ENCODE results near the gene MARCHF2. TPM values are rescaled to one million over a fixed set of nuclear protein-coding genes. Genes with fewer than 3 reads are reported as not detected.

Gene MARCHF2
- polyA plus RNA-seq, 1 of the 3 experiments (the other 2 are of a cell fraction): 57.2 TPM

GRCh38 chr19:8412783-8413628, at the start of gene MARCHF2 (continued):
- TF ChIP-seq CTCF (IDR thresholded peaks at IDR 0.05) (peak; percentile 66), TCF12 (IDR thresholded peaks at IDR 0.05) (0 out of 2 replicates have a peak, but pooled peaks have one; percentile 9), SIN3A (IDR thresholded peaks at IDR 0.05; ENCODE audit: borderline replicate concordance, low read depth, low read length) (no peak), EZH2phosphoT487 (IDR thresholded peaks at IDR 0.05; ENCODE audit: borderline replicate concordance, low read depth) (no peak), YY1 (IDR thresholded peaks at IDR 0.05; ENCODE audit: low read depth) (no peak), MEF2A (IDR thresholded peaks at IDR 0.05; ENCODE audit: borderline replicate concordance, low read depth) (no peak), IRF3 (IDR thresholded peaks at IDR 0.05; ENCODE audit: low read depth, low read length) (no peak; the same call in 1 of the 2 replicates), MAX (IDR thresholded peaks at IDR 0.05; ENCODE audit: low read depth) (peak; percentile 43; the same call in 1 of the 2 replicates), GABPA (IDR thresholded peaks at IDR 0.05; ENCODE audit: low read depth) (no peak), PBX3 (IDR thresholded peaks at IDR 0.05) (peak; percentile 98)

GRCh38 chr19:8363803-8364771, 49.0 kb upstream of the MARCHF2 start, which contains the start of gene ANGPTL4:
Gene ANGPTL4 (plus strand): TSS chr19:8364155. CDS start chr19:8364322, 167 bp downstream.
- Histone ChIP-seq H3K9me2 (no peaks in the 10 kb centered on the region), H3K9ac (peak within 1 kb of the TSS; percentile 69), H3K27me3 (ENCODE audit: insufficient read depth) (no peaks in the 10 kb centered on the region), H3K4me3 (ENCODE audit: low read depth in 2 of 2, low read length in 1 of 2) (peak within 1 kb of the TSS; percentile 53 to 84), H3K4me1 (ENCODE audit: control insufficient read depth in 1 of 2, insufficient read depth in 2 of 2, low read depth in 1 of 2, low read length in 1 of 2) (peaks cover 30 to 39% of the 10 kb centered on the region in 2 experiments; a peak in 3 of 4 replicates), H4K20me1 (ENCODE audit: insufficient read depth) (no peaks in the 10 kb centered on the region), H2AFZ (ENCODE audit: low read depth) (peak within 1 kb of the TSS; percentile 75; the same call in 1 of the 2 replicates), H3K4me2 (peak within 1 kb of the TSS; percentile 97), H3K79me2 (ENCODE audit: insufficient read depth) (peaks cover 9% of the 10 kb centered on the region; the same call in 1 of the 2 replicates), H3K9me3 (no peaks in the 10 kb centered on the region), H3F3A (replicated peaks; ENCODE audit: insufficient read depth) (peaks cover 21% of the 10 kb centered on the region), H3K27ac (ENCODE audit: low read depth in 2 of 2, low read length in 1 of 2) (peak within 1 kb of the TSS; percentile 48 to 79; a peak in 3 of 4 replicates), H3K36me3 (replicated peaks in 1 of 2; ENCODE audit: control insufficient read depth in 1 of 2, insufficient read depth in 2 of 2, low read length in 1 of 2) (peaks cover 0 to 2% of the 10 kb centered on the region in 2 experiments)
- DNase-seq: peak; percentile 86
- 2% methylated on average over 41 of the region's 81 CpGs for WGBS (ENCODE audit: low lambda C conversion rate)
- POLR2A ChIA-PET: interaction anchor here (1.3 to 1.9 kb wide), 2 partner anchors 12 to 43 kb away, joined by 4 read pairs; partner anchors contain the start of genes NDUFA7 and RPS28
- CTCF ChIA-PET: interaction anchor here (0.6 to 5.0 kb wide), 9 partner anchors 10 to 1737 kb away, joined by 3 to 51 read pairs (median 6); no protein-coding TSS in a partner anchor
- TF ChIP-seq USF1 (IDR thresholded peaks at IDR 0.05; ENCODE audit: borderline replicate concordance, low read depth) (no peak), TCF12 (IDR thresholded peaks at IDR 0.05) (no peak), PBX3 (IDR thresholded peaks at IDR 0.05) (no peak), GATA2 (CRISPR knock-in tag; IDR thresholded peaks at IDR 0.05) (no peak), GABPA (IDR thresholded peaks at IDR 0.05; ENCODE audit: low read depth) (no peak), SIN3A (IDR thresholded peaks at IDR 0.05; ENCODE audit: borderline replicate concordance, low read depth, low read length) (no peak), RAD21 (IDR thresholded peaks at IDR 0.05; ENCODE audit: low read length) (no peak), EZH2phosphoT487 (IDR thresholded peaks at IDR 0.05; ENCODE audit: borderline replicate concordance, low read depth) (no peak), RCOR1 (IDR thresholded peaks at IDR 0.05; ENCODE audit: low read length) (no peak)
